HG03520 (cell line): Measurements from ENCODE around the gene PRKCSH.
"Not testable (repeated sequence)": the region's sequence is repeated elsewhere in the genome, so short reads cannot be mapped to it uniquely, and the experiment has no call there.

Source experiments
- ATAC-seq: cut with Tn5 transposase; IDR thresholded peaks from one replicate; pipeline ENCODE4 v1.9.1; 2021; ENCODE audit warnings: mild to moderate bottlenecking, moderate library complexity; ENCODE audit not compliant: unreplicated experiment

The PRKCSH gene

GRCh38 chr19:11448410-11448809, 13.0 kb downstream of the PRKCSH start:
- ATAC-seq = no peak

GRCh38 chr19:11448923-11449554, 13.6 kb downstream of the PRKCSH start:
- no peak for ATAC-seq

GRCh38 chr19:11450570-11451326, 15.3 kb downstream of the PRKCSH start:
- ATAC-seq = no peak

- no peak for ATAC-seq
These were observed 16.0 kb downstream of the PRKCSH start for GRCh38 chr19:11451327-11451870.

- ATAC-seq = no peak
These were observed 16.6 kb downstream of the PRKCSH start for GRCh38 chr19:11451871-11452619.

- ATAC-seq = no peak
These were observed 17.3 kb downstream of the PRKCSH start for GRCh38 chr19:11452620-11453310.

- no peak for ATAC-seq
These were observed 18.3 kb downstream of the PRKCSH start for GRCh38 chr19:11453468-11454341.

- not testable (repeated sequence) for ATAC-seq
These were observed 19.8 kb downstream of the PRKCSH start for GRCh38 chr19:11455233-11455554.

GRCh38 chr19:11456659-11457058, 21.2 kb downstream of the PRKCSH start:
- ATAC-seq = no peak

- ATAC-seq = no peak
These were observed 21.7 kb downstream of the PRKCSH start for GRCh38 chr19:11457115-11457514.

GRCh38 chr19:11457831-11458230, 22.4 kb downstream of the PRKCSH start:
- no peak for ATAC-seq

GRCh38 chr19:11458236-11458900, 22.9 kb downstream of the PRKCSH start:
- ATAC-seq = no peak

- ATAC-seq = not testable (repeated sequence)
These were observed 23.5 kb downstream of the PRKCSH start for GRCh38 chr19:11458912-11459311.

GRCh38 chr19:11460207-11460606, 24.8 kb downstream of the PRKCSH start:
- ATAC-seq = no peak

- ATAC-seq = no peak
These were observed 26.0 kb downstream of the PRKCSH start for GRCh38 chr19:11461453-11461852.

GRCh38 chr19:11463391-11463790, 28.0 kb downstream of the PRKCSH start:
- no peak for ATAC-seq

GRCh38 chr19:11464333-11465265, 29.2 kb downstream of the PRKCSH start:
- no peak for ATAC-seq

- no peak for ATAC-seq
These were observed 30.2 kb downstream of the PRKCSH start for GRCh38 chr19:11465600-11465999.
